ENCODE results near the gene PDE4D.
A peak's percentile ranks its signal among the peaks of the same experiment; 100 is the strongest.

PDE4D gene

DNA sequence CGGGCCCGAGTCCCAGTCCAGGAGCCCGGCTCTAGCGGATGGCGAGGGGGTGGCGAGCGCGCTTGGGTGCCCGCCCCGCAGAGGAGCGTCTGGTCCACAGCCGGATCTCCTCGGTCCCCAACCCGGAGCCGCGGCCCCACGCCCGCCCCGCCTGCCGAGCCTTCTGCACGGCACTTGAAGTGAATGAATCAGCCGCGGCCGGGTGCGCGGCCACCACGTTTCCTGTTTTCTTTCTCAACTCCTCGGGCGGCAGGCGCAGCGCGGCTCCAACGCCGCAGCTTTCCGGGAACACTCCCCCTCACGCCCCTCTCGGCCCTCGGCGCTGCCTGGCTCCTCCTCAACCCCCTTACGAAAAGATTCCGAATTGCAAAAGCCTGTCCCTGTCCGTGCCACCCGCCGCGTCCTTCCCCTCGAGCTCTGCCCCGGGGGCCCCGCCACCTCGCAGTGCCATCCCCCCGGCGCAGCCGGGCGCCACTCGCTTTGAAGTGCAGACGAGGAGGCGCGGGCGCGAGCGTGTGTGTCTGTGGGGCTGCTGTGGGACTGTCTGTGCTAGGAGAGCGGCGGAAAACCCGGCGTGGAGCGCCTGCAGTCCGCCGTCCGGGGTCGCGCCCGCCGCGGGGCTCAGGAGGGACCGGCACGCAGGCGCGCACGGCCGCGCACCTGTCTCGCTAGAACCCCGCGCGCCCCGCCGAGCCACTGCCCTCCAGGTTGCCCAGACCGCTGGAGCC, 854.1 kb downstream of the PDE4D start:
- DNase-seq (ENCODE audit: low read depth) = peak; percentile 89

DNA sequence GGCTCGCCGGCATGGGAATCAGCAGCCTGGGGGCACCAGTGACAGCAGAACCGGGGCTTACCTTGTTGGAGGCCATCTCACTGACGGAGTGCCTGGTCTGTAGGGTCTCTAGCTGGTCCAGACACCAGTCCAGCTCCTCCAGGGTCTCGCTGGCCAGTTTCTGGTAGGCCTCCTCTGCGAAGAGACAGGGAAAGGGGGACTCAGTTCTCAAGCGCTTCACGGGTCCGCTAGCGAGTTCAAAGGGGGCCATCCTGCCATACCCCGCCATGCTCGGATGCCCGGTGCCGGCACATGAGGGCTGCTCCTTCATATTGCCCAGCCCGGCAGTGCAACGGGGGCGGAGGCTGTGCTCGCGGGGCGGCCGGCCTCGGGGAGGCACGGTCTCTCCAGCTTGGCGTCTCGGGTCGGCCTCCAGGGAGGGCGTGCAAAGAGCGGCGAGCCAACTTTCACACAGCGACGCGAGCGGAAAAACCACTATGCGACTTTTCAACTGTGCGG, 854.7 kb downstream of the PDE4D start:
- DNase-seq (ENCODE audit: low read depth) = no peak

GRCh38 chr5:59037941-59038797, 855.4 kb downstream of the PDE4D start:
- peak; percentile 39 for DNase-seq (ENCODE audit: low read depth)

DNA sequence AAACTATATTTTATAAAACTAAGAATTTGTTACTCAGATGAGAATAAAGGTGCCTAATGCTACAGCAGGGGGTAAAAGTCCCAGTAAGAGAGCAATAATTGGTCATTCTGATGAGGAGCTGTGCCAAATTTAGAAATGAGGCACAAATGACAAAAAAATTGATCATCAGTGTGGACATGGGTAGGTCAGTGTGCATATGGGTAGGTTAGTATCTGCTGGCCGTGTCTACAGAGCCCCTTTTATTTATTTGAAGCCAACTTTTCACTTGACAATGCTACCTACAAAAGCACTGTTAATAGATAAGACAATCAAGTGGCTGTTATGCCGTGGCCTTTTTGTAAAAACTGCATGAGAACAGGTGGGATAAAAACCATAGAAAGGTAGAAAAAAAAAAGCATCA, 856.1 kb downstream of the PDE4D start:
- DNase-seq (ENCODE audit: low read depth) = peak; percentile 31

- DNase-seq (ENCODE audit: low read depth) = no peak
Observed at GRCh38 chr5:59037041-59037440, 856.5 kb downstream of the PDE4D start.

DNA sequence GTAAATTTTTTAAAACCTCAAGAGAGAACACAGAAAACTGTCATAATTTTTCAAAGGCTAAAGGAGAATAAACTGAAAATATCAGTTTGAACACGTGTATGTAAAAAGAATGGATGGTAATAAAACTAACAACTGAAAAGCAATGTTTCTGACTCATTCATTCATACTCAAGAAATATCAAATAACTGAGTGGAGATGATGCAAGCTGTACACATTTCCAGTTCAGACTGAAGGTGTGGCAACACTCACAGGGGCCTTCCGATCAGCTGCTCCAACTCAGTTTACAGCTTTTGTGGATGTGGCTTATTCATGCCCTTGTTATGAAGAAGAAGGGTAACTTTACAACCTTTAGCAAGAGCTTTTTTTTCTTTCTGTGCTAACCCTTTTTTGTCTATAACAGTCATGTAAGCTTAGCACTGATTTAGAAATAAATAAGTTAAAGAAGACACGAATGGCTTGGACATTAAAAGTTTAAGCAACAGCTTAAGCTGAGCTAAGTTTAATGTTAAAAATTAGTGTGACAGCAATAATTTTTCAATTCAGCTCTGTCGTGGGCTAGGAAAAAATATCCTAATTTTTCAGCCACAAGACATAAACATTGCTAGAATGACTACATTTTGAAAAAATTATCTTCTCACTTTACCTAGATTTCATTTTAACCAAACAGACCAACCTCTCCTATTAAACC, 857.1 kb downstream of the PDE4D start:
- DNase-seq (ENCODE audit: low read depth) = peak; percentile 99

DNA sequence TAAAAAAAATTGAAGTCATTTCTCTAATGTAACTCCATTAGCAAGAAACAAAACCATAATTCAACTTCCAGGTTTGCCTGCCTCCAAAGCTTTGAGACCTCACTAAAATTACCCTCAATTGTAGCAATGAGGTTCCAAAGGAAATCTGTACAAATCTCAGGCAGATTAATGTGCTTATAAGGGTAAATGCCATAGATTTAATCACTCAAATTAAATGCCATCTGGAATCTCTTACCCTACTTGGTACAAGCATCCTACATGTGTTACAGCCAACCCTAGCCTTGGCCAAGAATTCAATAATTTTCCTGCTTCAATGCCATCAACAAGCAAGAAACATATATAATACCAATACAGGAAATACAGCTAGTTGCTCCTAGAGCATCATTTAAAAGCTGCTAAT, 857.8 kb downstream of the PDE4D start:
- DNase-seq (ENCODE audit: low read depth) = no peak

GRCh38 chr5:59034498-59035186, 858.9 kb downstream of the PDE4D start:
- DNase-seq (ENCODE audit: low read depth) = peak; percentile 79

DNA sequence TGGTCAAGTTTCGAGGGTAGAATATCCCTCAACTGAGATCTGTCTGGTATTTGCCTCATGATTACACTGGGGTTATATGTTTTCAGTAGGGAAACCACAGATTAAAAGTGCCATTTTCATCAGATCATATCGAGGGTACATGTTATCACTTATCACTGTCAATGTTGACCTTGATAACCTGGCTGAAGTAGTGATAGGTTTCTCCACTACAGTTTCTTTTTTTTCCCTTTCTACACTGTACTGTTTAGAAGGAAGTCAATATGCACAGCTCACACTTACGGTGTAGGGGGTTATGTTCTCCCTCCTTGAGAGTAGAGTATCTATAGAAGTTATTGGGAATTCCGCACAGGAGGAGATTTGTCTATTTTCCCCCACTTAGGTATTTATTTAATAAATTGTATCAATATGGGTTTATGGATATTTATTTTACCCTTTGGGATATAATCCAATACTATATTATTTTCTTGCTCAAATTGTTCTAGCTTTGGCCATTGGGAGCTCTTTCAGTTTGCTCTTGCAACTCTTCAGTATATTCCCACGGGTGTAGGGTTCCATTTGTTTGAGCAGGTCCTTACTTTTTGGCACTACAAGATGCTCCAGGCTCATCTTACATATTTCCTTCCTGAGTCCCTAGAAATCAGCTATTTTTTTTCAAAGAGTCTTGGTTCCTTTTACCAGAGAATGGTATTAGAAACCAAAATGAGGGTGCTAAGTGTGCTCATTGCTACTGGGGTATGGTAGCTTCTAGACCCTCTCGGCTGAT, 866.2 kb downstream of the PDE4D start:
- DNase-seq (ENCODE audit: low read depth) = peak; percentile 67

- DNase-seq (ENCODE audit: low read depth) = no peak
Observed at GRCh38 chr5:59025734-59026133, 867.8 kb downstream of the PDE4D start.

GRCh38 chr5:59021837-59022514, 871.5 kb downstream of the PDE4D start:
- no peak for DNase-seq (ENCODE audit: low read depth)

GRCh38 chr5:59021286-59021673, 872.2 kb downstream of the PDE4D start:
- no peak for DNase-seq (ENCODE audit: low read depth)

DNA sequence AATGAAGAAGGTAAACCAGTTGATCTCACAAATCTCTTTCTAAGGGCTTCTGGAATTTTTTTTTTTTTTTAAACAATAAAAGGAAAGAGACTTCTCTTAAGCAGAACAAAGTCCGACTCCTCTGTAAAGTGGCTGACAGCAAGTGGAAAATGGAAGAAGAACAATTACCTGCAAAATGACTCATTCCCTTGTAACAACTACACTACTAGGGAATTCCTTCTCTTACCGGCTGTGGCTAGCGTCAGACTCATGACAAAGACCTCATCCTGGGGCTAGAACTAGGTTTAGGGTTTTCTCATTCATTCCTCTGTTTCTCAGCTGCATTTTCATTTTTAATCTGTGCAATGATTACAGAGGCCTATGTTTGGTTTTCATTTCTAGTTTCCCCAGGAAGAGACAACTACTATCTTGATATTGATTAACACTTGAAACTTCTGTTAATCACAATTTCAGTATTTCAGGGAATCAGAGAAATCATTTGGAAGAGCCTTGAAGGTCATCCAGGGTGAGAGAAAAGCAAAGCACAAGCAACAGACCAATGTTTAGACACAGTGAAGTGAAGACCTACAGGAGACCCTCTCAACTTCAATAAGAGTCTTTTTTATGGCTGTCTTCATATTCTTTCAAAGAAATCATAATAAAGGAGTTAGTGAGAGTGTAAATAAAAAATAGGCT, 872.8 kb downstream of the PDE4D start:
- peak; percentile 61 for DNase-seq (ENCODE audit: low read depth)

DNA sequence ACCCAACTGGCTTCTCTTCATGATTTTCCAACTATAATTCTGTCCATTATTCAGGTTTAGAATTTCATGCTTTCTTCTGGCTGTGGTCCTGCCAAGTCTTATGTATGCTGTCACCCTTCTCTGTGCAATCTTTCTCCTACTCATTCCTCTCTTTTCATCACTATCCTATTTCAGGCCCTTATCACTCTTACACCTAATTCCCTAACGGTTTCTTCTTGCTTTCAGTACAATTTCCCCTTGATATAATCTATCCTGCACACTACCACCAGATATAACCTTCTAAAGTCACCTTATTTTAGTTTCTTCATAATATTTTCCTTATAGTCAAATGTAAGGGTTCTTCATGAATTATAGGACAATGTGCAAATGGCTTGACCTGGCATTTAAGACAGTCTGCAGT, 874.4 kb downstream of the PDE4D start:
- DNase-seq (ENCODE audit: low read depth) = no peak

GRCh38 chr5:59016925-59017324, 876.6 kb downstream of the PDE4D start:
- DNase-seq (ENCODE audit: low read depth) = no peak

DNA sequence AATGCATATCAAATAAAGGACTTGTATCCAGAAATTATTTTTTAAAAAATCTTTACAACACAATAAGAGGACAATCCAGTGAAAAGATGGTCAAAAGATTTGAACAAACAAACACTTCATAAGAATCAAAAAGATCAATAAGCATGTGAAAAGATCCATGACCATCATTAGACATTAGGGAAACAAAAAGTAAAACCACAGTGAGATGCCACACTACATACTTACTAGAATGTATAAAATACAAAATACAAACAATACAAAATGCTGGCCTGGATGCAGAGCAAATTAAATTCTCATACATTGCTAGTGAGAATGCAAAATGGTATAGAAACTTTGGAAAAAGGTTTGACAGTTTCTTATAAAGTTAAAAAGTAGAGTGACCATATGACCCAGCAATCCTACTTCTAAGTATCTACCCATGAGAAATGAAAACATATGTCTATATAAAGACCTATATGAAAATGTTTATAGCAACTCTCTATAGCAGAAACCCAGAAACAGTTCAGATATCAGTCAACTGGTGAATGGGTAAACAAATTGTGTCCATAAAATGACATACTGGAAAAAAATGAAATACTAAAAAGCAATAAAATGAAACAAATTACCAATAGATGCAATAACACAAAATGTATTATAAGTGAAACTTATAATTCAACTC, 884.6 kb downstream of the PDE4D start:
- DNase-seq (ENCODE audit: low read depth) = no peak

DNA sequence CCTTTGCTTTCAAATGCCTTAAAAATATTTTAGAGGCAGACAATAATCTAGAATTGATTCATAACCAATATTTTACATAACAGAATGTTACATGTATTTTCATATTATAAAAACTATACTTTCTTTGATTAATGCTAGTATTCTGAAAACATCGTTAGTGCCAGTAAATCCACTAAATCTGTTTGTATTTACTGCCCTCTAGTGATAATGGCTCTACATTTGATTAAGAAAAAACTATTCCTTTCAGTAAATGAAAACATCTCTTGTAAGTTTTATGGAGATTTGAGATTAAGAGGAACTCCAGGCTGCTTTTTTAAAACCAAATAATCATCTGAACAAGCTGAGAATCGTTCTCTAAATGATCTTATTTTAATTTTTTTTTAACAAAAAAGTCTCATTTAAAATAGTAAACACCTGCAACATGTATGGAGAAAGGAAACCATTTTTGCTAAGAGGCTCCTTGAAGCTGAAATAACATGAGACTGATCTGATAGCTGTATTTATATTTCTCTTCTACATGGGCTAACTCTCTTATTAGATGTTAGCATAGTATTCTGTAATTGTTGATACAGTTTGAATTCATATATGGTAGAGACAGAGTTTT, 886.0 kb downstream of the PDE4D start:
- DNase-seq (ENCODE audit: low read depth) = no peak

DNA sequence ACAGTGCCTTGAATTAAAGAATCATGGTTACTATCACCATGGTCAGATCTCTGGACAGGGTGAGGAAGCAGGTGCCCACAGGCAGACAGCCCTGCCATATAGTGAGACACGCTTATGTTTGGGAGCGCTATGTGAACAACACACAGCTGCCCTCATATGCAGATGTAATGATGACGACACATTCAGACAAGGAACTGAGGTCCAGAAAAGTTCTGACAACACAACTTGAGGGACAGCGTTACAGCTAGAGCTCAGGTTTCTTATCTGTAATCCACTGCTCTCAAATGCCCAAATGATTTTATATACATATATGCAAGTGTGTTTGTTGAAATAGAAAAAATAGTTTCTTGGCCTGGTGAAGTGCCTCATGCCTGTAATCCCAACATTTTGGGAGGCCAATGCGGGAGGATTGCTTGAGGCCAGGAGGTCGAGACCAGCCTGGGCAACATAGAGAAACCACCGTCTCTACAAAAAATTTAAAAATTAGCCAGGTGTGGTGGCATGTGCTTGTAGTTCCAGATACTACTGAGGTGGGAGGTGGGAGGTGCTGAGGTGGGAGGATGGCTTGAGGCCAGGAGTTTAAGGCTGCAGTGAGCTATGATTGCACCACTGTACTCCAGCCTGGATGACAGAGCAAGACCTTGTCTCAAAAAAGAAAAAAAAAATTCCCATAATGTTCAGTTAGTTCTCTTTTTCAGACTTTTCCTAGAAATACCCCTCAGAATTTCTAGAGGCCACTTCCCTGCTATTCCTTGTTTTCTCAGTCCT, 887.4 kb downstream of the PDE4D start:
- no peak for DNase-seq (ENCODE audit: low read depth)

All from iris pigment epithelial cell (primary cell).